Endothelial cell (in vitro differentiated cells): Measurements from ENCODE around the gene LCP1. TPM values are rescaled to one million over a fixed set of nuclear protein-coding genes. Genes with fewer than 3 reads are reported as not detected.

ENCODE experiments used
- DNase-seq: peaks from one replicate; pipeline ENCODE4 v3.0.0; 2021; ENCODE audit warnings: low spot score
- H3K27ac Mint-ChIP-seq: one replicate; pipeline ENCODE4 v1.8.0; 2021; ENCODE audit warnings: mixed read lengths, inconsistent platforms; ENCODE audit not compliant: unreplicated experiment
- H3K27me3 Mint-ChIP-seq: one replicate; pipeline ENCODE4 v1.8.0; 2021; ENCODE audit warnings: mild to moderate bottlenecking, moderate library complexity, mixed read lengths, inconsistent platforms; ENCODE audit not compliant: unreplicated experiment
- H3K36me3 Mint-ChIP-seq: one replicate; pipeline ENCODE4 v1.8.0; 2021; ENCODE audit warnings: mild to moderate bottlenecking, low read depth, mixed read lengths, inconsistent platforms; ENCODE audit not compliant: unreplicated experiment
- H3K4me1 Mint-ChIP-seq: one replicate; pipeline ENCODE4 v1.8.0; 2021; ENCODE audit warnings: mild to moderate bottlenecking, mixed read lengths, inconsistent platforms; ENCODE audit not compliant: unreplicated experiment
- H3K4me3 Mint-ChIP-seq: one replicate; pipeline ENCODE4 v1.8.0; 2021; ENCODE audit warnings: mild to moderate bottlenecking, mixed read lengths, inconsistent platforms; ENCODE audit not compliant: unreplicated experiment
- H3K9me3 Mint-ChIP-seq: one replicate; pipeline ENCODE4 v1.8.0; 2021; ENCODE audit warnings: mixed read lengths, inconsistent platforms; ENCODE audit not compliant: unreplicated experiment
- CTCF ChIP-seq: fragments of 200-600 bp; sonication (generic); IDR thresholded peaks from one replicate; pipeline ENCODE4 v1.5.0; 2021; ENCODE audit warnings: antibody characterized with exemption; ENCODE audit not compliant: unreplicated experiment
- total RNA-seq: library from RNA; stranded (reverse); fragmentation: NEBNext Ultra II Directional; extraction: Animal tissue kit (Norgen Biotek cat#: 25700); gene quantifications from one replicate; pipeline ENCODE4 v1.2.1, GENCODE V29; 2021; ENCODE audit not compliant: unreplicated experiment

The LCP1 gene
- total RNA-seq, 1 donor from 2014 or later, result 11.9 TPM

DNA sequence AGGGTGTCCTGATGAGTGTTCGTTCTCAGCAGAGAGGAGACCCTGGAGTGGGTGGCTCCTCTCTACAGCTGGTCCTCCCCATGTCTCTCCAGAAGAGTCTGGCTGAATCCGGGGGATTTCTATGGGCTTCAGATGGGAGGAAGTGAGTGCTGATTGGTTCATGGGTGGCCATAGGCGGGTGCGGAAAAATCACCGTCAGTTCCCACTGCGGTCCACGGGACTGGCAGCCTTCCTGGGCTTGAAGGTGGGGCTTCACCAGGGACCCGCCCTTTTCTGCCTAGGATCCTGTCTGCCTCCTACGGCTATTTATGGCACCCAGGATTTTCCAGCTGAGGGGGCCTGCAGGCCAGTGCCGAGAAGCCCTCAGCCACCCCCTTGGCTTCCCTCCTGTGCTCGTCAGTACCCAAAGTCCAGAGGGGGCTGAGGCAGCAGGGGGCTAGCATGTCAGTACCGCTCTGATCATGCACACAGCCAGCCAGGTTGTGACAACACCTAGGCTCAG, 95.5 kb downstream of the LCP1 start:
- Mint-ChIP-seq H3K27me3 (no peaks in the 10 kb centered on the region), H3K9me3 (no peaks in the 10 kb centered on the region), H3K36me3 (no peaks in the 10 kb centered on the region), H3K4me3 (no peak overlapping the region), H3K27ac (no peak overlapping the region), H3K4me1 (peaks cover 8% of the 10 kb centered on the region)
- DNase-seq, result no peak
- TF ChIP-seq CTCF, result no peak

DNA sequence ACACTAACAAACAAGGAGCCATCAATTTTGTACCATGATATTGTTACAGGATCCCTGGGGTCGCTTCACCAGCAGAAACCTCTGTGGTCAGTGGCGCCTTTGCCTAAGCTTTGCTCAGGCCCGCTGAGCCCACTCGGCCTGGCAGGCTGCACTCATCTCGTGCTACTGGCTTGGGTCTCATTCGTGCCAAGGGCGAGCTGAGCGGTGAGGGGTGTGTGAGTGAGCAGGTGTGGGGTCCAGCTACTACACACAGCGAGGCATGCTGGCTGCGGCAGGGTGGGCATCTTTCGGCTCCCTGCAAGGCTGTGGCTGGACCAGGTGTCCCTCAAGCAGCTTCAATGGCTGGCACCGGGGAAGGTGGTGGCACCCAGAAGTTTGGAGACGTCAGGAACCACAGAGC, 96.2 kb downstream of the LCP1 start:
- H3K9me3 Mint-ChIP-seq, result no peaks in the 10 kb centered on the region
- H3K27me3 Mint-ChIP-seq, result no peaks in the 10 kb centered on the region
- DNase-seq, result no peak
- no peak overlapping the region for H3K4me3 Mint-ChIP-seq
- peaks cover 8% of the 10 kb centered on the region for H3K4me1 Mint-ChIP-seq
- no peak for TF ChIP-seq CTCF
- H3K27ac Mint-ChIP-seq, result no peak overlapping the region
- H3K36me3 Mint-ChIP-seq, result no peaks in the 10 kb centered on the region

DNA sequence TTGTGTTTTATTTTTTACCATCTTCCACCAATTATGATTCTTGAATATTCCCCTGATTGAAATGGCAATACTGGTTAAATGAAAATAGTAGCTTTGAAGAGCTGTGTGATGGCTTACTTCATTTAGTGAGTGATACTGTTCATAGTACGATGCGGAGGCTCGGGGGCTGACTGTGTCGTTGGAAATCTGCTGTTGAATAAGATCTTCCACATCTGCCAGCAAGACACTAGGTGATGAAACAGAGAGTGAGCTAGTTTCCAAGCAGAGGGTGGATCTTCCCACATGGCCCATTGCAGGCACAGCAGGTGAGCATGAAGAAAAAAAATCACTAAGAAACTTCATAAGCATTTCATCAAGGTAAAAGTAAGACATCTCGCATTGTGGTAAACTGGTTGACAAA, 99.7 kb downstream of the LCP1 start:
- H3K36me3 Mint-ChIP-seq, result no peaks in the 10 kb centered on the region
- H3K4me3 Mint-ChIP-seq, result no peak overlapping the region
- no peak overlapping the region for H3K27ac Mint-ChIP-seq
- no peak for DNase-seq
- H3K4me1 Mint-ChIP-seq, result peaks cover 8% of the 10 kb centered on the region
- H3K9me3 Mint-ChIP-seq, result no peaks in the 10 kb centered on the region
- TF ChIP-seq CTCF, result no peak
- H3K27me3 Mint-ChIP-seq, result no peaks in the 10 kb centered on the region

GRCh38 chr13:46079770-46080169, 102.2 kb downstream of the LCP1 start:
- TF ChIP-seq CTCF, result no peak
- no peaks in the 10 kb centered on the region for H3K36me3 Mint-ChIP-seq
- H3K27ac Mint-ChIP-seq, result no peak overlapping the region
- no peaks in the 10 kb centered on the region for H3K9me3 Mint-ChIP-seq
- peaks cover 8% of the 10 kb centered on the region for H3K4me1 Mint-ChIP-seq
- H3K4me3 Mint-ChIP-seq, result no peak overlapping the region
- DNase-seq, result no peak
- no peaks in the 10 kb centered on the region for H3K27me3 Mint-ChIP-seq

- no peak for DNase-seq
- H3K27me3 Mint-ChIP-seq, result no peaks in the 10 kb centered on the region
- H3K27ac Mint-ChIP-seq, result no peak overlapping the region
- no peak for TF ChIP-seq CTCF
- no peaks in the 10 kb centered on the region for H3K9me3 Mint-ChIP-seq
- peaks cover under 1% of the 10 kb centered on the region for H3K4me1 Mint-ChIP-seq
- H3K4me3 Mint-ChIP-seq, result no peak overlapping the region
- H3K36me3 Mint-ChIP-seq, result no peaks in the 10 kb centered on the region
Measured at GRCh38 chr13:46077265-46077664, 104.7 kb downstream of the LCP1 start.
